ENCODE results near the gene NEURL3.

DNA sequence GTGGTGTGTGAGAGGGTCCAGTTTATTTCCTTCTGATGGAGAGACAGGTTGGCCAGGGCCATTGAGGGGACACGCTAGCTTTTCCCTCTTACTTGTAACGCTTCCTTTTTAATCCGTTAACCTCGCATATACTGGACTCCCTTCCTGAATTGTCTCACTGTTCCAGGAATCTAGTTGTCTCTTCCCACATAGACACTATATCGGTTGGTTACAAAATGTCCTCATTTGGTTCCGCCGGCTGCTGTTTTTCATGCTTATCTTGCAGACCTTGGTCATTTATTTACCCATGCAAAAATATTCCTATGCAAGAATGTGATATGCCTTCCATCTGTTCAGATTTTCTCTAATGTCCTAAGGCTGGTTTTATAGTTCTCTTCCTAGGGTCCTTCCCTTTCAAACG is 35.0 kb downstream of the NEURL3 start:
- TF ChIP-seq, protein P1, sequence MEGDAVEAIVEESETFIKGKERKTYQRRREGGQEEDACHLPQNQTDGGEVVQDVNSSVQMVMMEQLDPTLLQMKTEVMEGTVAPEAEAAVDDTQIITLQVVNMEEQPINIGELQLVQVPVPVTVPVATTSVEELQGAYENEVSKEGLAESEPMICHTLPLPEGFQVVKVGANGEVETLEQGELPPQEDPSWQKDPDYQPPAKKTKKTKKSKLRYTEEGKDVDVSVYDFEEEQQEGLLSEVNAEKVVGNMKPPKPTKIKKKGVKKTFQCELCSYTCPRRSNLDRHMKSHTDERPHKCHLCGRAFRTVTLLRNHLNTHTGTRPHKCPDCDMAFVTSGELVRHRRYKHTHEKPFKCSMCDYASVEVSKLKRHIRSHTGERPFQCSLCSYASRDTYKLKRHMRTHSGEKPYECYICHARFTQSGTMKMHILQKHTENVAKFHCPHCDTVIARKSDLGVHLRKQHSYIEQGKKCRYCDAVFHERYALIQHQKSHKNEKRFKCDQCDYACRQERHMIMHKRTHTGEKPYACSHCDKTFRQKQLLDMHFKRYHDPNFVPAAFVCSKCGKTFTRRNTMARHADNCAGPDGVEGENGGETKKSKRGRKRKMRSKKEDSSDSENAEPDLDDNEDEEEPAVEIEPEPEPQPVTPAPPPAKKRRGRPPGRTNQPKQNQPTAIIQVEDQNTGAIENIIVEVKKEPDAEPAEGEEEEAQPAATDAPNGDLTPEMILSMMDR (IDR thresholded peaks at IDR 0.05): no peak
- TF ChIP-seq POLR2A (IDR thresholded peaks at IDR 0.05): no peak

Measured in testis (tissue), 2 donors.